Left ventricle myocardium inferior (tissue), 1 donor: ENCODE results near the gene SLC19A1. TPM values are rescaled to one million over a fixed set of nuclear protein-coding genes. Genes with fewer than 3 reads are reported as not detected.
A peak's percentile ranks its signal among the peaks of the same experiment; 100 is the strongest.

ENCODE experiments used
- DNase-seq: peaks from one replicate; pipeline ENCODE4 v3.0.0-alpha.2; 2020
- H3K27ac ChIP-seq: fragments of 200-600 bp; replicated peaks from 2 replicates; pipeline ENCODE4 v1.8.0; 2021
- H3K27me3 ChIP-seq: fragments of 200-600 bp; 2 replicates; pipeline ENCODE4 v1.8.0; 2021; ENCODE audit warnings: low read depth
- H3K36me3 ChIP-seq: fragments of 200-600 bp; 2 replicates; pipeline ENCODE4 v1.8.0; 2021
- H3K4me1 ChIP-seq: fragments of 200-600 bp; 2 replicates; pipeline ENCODE4 v1.8.0; 2021
- H3K4me3 ChIP-seq: fragments of 200-600 bp; 2 replicates; pipeline ENCODE4 v1.8.0; 2021; ENCODE audit warnings: mild to moderate bottlenecking, moderate library complexity
- H3K9me3 ChIP-seq: fragments of 200-600 bp; replicated peaks from 2 replicates; pipeline ENCODE4 v1.8.0; 2021
- intact Hi-C: fragments of 100-400 bp; cut with micrococcal nuclease; formaldehyde crosslinking; loops from one replicate; pipeline ENCODE4 v1.11.0; 2022
- total RNA-seq: library from RNA; stranded (reverse); fragmentation: NEBNext Ultra II Directional; extraction: Animal tissue kit (Norgen Biotek cat#: 25700); gene quantifications from one replicate; pipeline ENCODE4 v1.2.1, GENCODE V29; 2021
- TF ChIP-seq, protein P1 (sequence below): fragments of 200-600 bp; IDR thresholded peaks from 2 replicates; pipeline ENCODE4 v1.8.0; 2021; ENCODE audit warnings: antibody characterized with exemption, mild to moderate bottlenecking, borderline replicate concordance
- donor health status: DM: no; HTN: yes; CAD: no; lungs with severe emphysema.

SLC19A1 gene
- total RNA-seq, 1 donor from 2014 or later: 4.9 TPM

DNA sequence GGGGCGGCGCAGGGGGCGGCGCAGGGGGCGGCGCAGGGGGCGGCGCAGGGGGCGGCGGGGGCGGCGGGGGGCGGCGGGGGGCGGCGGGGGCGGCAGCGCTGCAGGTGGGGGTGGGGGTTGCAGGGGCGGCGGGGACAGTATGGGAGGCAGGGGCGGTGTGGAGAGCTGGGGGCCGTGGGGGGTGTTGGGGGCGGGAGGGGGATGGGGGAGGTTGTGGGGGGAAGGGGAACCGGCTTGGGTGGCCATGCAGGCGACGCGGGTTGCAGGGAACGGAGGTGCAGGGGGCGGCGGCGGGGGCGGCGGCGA, 13.0 kb upstream of the SLC19A1 start:
- Histone ChIP-seq H3K4me3 (peak overlapping the region; percentile 72), H3K27ac (peak overlapping the region; percentile 86), H3K4me1 (peaks cover 14% of the 10 kb centered on the region), H3K27me3 (peaks cover 23% of the 10 kb centered on the region), H3K36me3 (no peaks in the 10 kb centered on the region), H3K9me3 (no peaks in the 10 kb centered on the region)
- TF ChIP-seq, protein P1, sequence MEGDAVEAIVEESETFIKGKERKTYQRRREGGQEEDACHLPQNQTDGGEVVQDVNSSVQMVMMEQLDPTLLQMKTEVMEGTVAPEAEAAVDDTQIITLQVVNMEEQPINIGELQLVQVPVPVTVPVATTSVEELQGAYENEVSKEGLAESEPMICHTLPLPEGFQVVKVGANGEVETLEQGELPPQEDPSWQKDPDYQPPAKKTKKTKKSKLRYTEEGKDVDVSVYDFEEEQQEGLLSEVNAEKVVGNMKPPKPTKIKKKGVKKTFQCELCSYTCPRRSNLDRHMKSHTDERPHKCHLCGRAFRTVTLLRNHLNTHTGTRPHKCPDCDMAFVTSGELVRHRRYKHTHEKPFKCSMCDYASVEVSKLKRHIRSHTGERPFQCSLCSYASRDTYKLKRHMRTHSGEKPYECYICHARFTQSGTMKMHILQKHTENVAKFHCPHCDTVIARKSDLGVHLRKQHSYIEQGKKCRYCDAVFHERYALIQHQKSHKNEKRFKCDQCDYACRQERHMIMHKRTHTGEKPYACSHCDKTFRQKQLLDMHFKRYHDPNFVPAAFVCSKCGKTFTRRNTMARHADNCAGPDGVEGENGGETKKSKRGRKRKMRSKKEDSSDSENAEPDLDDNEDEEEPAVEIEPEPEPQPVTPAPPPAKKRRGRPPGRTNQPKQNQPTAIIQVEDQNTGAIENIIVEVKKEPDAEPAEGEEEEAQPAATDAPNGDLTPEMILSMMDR: no peak
- DNase-seq: no peak
- intact Hi-C loops: no loop called here

DNA sequence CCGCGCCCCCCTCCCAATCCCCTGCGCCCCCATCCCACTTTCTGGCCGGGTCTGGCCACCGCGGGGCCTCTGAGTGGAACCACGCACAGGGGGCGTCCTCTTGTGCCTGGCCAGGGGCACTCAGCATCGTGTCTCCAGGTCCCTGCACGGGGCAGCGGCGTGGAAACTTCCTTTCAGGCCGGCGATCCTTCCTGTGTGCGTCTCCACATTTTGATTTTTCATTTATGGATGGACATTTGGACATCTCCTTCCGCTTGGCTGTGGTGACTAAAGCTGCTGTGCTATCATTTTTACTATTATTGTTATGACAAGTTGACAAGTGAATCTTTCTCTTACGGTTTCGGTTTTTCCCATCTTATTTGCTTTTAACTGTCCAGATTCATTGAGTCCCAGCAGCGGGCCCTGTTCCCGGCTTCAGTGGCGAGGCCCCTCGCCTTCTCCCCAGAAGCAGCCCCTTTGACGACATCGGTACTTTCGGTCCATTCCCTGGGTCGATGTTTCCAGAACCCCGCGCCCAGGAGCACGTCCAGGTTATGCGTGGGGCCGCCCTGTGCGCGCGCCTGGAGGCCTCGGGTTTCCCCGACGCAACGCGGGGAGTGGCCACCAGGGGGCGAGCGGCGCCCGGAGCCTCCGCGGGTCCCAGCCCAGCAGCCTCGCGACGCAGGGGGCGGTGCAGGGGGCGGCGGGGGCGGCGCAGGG, 12.4 kb upstream of the SLC19A1 start:
- Histone ChIP-seq H3K27me3 (peaks cover 23% of the 10 kb centered on the region), H3K9me3 (no peaks in the 10 kb centered on the region), H3K27ac (peak overlapping the region; percentile 68), H3K36me3 (no peaks in the 10 kb centered on the region), H3K4me1 (peaks cover 14% of the 10 kb centered on the region), H3K4me3 (peak overlapping the region; percentile 69)
- TF ChIP-seq, protein P1: peak; percentile 81
- DNase-seq: peak; percentile 86
- intact Hi-C loops: no loop called here

DNA sequence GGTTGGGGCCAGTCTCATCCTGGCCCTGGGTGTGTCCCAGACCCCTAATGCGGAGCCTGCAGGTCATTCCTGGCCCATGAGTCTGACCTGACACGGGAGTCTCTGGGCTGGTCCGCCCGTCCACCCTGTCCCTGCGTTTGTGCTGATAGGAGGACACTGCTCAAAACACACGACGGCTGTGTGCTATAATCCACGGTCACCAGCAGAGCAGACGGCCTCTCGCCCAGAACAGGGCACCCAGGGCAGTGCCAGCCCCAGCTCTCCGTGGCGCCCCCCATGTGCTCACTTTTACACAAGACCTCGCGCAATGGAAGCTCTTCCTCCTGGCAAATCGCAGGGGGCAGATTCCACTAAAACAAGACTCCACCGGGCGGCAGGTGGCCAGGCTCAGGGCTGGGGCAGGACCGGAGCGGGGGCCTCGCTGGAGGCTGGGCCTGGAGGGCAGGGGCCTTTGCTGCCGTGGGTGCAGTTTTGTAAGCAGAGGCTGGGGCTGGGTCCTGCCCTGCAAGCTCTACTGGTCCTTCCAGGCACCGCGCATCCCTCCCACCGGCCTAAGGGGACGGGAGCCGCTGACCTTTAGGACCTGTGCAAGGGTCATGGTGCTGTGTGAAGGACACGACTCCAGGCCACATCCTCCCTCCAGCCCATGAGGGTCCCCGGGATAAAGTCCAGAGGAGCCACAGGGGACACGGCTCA, 10.6 kb upstream of the SLC19A1 start:
- peak; percentile 11 for DNase-seq
- H3K36me3 ChIP-seq: no peaks in the 10 kb centered on the region
- H3K27ac ChIP-seq: no peak overlapping the region
- no peaks in the 10 kb centered on the region for H3K9me3 ChIP-seq
- intact Hi-C loops: no loop called here
- peaks cover 14% of the 10 kb centered on the region for H3K4me1 ChIP-seq
- peaks cover 23% of the 10 kb centered on the region for H3K27me3 ChIP-seq
- TF ChIP-seq, protein P1: no peak
- H3K4me3 ChIP-seq: no peak overlapping the region

DNA sequence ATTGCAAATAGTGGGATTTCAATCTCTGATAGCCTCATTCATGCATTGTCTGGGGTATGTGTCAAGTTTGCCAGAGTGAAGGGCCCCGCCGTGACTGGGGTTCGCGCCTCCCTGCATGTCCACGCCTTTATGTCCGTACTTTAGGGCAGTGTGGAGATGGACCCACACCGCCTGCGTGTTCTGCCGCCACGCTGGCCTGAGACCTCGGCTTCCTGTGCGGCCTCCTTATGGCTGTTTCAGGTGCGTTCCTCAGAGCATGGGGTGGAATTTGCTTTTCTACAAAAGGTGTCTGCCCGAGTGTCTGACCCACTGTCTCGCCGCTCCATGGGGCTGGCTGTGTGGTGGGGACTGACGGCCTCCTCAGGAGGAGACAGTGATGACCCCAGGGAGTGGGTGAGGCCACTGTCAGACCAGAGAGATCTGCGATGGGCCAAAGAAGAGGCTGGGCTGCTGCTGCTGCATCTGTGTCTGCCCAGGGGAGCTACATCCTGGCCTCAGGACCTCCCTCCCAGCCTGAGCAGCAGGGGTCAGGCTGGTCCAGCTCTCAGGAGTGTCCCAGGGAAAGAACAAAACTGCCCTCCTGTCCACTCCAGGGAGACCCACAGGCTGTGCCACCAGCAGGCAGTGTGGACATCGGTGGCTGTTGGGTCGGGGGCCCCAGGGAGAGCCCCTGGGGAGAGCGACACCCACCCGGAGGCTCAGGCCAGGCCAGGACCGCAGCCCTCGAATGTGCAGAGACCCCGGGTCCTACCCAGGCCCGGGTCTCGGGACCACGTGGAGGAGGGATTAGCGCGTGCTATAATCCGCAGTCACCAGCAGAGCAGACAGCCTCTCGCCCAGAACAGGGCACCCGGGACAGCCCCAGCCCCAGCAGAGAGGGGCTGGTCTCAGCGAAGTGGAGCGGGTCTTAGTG, 9.8 kb upstream of the SLC19A1 start:
- Histone ChIP-seq H3K4me3 (no peak overlapping the region), H3K9me3 (no peaks in the 10 kb centered on the region), H3K27ac (no peak overlapping the region), H3K27me3 (peaks cover 23% of the 10 kb centered on the region), H3K4me1 (peaks cover 14% of the 10 kb centered on the region), H3K36me3 (no peaks in the 10 kb centered on the region)
- peak; percentile 13 for DNase-seq
- TF ChIP-seq, protein P1: no peak
- intact Hi-C loops: no loop called here

DNA sequence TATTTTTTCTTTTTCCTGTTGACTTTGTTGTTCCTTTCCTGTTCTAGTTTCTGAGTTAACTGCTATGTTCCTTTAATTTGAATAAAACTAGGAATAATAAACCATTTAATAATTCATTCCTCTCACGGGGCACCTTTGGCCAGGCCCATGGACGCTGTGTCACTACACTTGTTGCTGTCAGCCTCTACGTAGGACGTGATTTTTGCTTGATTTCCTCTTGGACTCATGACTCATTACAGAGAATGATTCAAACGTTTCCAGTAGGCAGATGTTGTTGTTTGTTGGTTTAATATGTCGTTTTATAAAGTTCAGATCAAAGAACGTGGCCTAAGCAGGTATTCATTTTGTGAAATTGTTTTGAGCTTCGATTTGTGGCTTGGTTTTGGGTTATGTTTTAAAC, 9.1 kb upstream of the SLC19A1 start:
- TF ChIP-seq, protein P1: no peak
- H3K27ac ChIP-seq: no peak overlapping the region
- intact Hi-C loops: no loop called here
- no peaks in the 10 kb centered on the region for H3K9me3 ChIP-seq
- peaks cover 14% of the 10 kb centered on the region for H3K4me1 ChIP-seq
- H3K36me3 ChIP-seq: no peaks in the 10 kb centered on the region
- DNase-seq: peak; percentile 9
- H3K4me3 ChIP-seq: no peak overlapping the region
- peaks cover 23% of the 10 kb centered on the region for H3K27me3 ChIP-seq
